ENCODE measurements around the gene PCDHA11.

PCDHA11 gene

DNA sequence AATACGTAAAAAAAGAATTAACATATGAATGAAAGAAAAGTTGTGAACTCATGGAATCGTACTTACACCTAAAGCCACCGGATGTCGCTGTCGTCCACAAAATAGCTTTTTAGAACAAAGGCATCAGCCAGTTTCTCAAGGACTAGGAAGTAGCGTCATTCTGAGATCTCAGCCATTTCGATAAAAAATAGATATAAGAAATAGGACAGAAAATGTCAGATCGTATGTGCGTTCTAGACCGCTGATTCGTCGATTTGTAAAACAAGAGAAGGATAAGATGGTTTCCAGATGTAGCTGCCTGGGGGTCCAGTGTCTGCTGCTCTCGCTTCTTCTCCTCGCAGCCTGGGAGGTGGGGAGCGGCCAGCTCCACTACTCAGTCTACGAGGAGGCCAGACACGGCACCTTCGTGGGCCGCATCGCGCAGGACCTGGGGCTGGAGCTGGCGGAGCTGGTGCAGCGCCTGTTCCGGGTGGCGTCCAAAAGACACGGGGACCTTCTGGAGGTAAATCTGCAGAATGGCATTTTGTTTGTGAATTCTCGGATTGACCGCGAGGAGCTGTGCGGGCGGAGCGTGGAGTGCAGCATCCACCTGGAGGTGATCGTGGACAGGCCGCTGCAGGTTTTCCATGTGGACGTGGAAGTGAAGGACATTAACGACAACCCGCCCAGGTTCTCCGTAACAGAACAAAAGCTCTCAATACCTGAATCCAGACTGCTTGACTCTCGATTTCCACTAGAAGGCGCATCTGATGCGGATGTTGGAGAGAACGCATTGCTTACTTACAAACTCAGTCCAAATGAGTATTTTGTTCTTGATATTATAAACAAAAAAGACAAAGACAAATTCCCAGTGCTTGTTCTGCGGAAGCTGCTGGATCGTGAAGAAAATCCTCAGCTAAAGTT lies 12.7 kb upstream of the PCDHA11 start, which contains the start of gene PCDHA10:
PCDHA10 (plus strand) TSS at position 126 of the 903 bp plus-strand sequence; CDS start at position 278, 152 bp downstream.
- no peaks in the 10 kb centered on the region for H3K9me3 ChIP-seq (ENCODE audit: control insufficient read depth, low read length)
- peak within 1 kb of the TSS; percentile 96 for H3K27ac ChIP-seq
- H2AFZ ChIP-seq, result peak within 1 kb of the TSS; percentile 72
- peak; percentile 52 for TF ChIP-seq CTCF (IDR thresholded peaks at IDR 0.05)
- H3K27me3 ChIP-seq (ENCODE audit: control insufficient read depth, insufficient read depth, low read length), result no peaks in the 10 kb centered on the region
- peak within 1 kb of the TSS; percentile 51 for H3K4me3 ChIP-seq (ENCODE audit: low read depth, low read length)
- no peaks in the 10 kb centered on the region for H3K4me1 ChIP-seq
- peak within 1 kb of the TSS; percentile 65 for H3K4me2 ChIP-seq (ENCODE audit: low read length)
- no peaks in the 10 kb centered on the region for H3K36me3 ChIP-seq (ENCODE audit: control insufficient read depth, insufficient read depth, low read length)
- peaks cover 3% of the 10 kb centered on the region for H3K79me2 ChIP-seq
- peak within 1 kb of the TSS; percentile 23 for H3K9ac ChIP-seq

DNA sequence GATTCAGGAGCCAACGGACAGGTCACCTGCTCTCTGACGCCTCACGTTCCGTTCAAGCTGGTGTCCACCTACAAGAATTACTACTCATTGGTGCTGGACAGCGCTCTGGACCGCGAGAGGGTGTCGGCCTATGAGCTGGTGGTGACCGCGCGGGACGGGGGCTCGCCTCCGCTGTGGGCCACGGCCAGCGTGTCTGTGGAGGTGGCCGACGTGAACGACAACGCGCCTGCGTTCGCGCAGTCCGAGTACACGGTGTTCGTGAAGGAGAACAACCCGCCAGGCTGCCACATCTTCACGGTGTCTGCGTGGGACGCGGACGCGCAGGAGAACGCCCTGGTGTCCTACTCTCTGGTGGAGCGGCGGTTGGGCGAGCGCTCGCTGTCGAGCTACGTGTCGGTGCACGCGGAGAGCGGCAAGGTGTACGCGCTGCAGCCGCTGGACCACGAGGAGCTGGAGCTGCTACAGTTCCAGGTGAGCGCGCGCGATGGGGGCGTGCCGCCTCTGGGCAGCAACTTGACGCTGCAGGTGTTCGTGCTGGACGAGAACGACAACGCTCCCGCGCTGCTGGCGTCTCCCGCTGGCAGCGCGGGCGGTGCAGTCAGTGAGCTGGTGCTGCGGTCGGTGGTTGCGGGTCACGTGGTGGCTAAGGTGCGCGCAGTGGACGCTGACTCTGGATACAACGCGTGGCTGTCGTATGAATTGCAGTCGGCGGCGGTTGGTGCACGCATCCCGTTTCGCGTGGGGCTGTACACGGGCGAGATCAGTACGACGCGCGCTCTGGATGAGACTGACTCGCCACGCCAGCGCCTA lies 11.4 kb upstream of the PCDHA11 start:
- H3K4me1 ChIP-seq, result no peaks in the 10 kb centered on the region
- TF ChIP-seq CTCF (IDR thresholded peaks at IDR 0.05), result no peak
- H3K27me3 ChIP-seq (ENCODE audit: control insufficient read depth, insufficient read depth, low read length), result no peaks in the 10 kb centered on the region
- no peaks in the 10 kb centered on the region for H3K9me3 ChIP-seq (ENCODE audit: control insufficient read depth, low read length)
- peak overlapping the region; percentile 51 for H3K4me3 ChIP-seq (ENCODE audit: low read depth, low read length)
- peaks cover 3% of the 10 kb centered on the region for H3K79me2 ChIP-seq
- H3K4me2 ChIP-seq (ENCODE audit: low read length), result peak overlapping the region; percentile 65
- no peak overlapping the region for H3K9ac ChIP-seq
- H3K36me3 ChIP-seq (ENCODE audit: control insufficient read depth, insufficient read depth, low read length), result no peaks in the 10 kb centered on the region
- H2AFZ ChIP-seq, result no peak overlapping the region
- H3K27ac ChIP-seq, result peak overlapping the region; percentile 96

DNA sequence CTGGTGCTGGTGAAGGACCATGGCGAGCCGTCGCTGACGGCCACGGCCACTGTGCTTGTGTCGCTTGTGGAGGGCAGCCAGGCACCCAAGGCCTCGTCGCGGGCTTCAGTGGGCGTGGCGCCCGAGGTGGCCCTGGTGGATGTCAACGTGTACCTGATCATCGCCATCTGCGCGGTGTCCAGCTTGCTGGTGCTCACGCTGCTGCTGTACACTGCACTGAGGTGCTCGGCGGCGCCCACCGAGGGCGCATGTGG lies 10.8 kb upstream of the PCDHA11 start:
- no peak overlapping the region for H3K27ac ChIP-seq
- H3K4me1 ChIP-seq, result no peaks in the 10 kb centered on the region
- H3K27me3 ChIP-seq (ENCODE audit: control insufficient read depth, insufficient read depth, low read length), result no peaks in the 10 kb centered on the region
- H2AFZ ChIP-seq, result no peak overlapping the region
- H3K36me3 ChIP-seq (ENCODE audit: control insufficient read depth, insufficient read depth, low read length), result no peaks in the 10 kb centered on the region
- peaks cover 3% of the 10 kb centered on the region for H3K79me2 ChIP-seq
- no peak overlapping the region for H3K4me3 ChIP-seq (ENCODE audit: low read depth, low read length)
- TF ChIP-seq CTCF (IDR thresholded peaks at IDR 0.05), result no peak
- no peak overlapping the region for H3K4me2 ChIP-seq (ENCODE audit: low read length)
- H3K9ac ChIP-seq, result no peak overlapping the region
- H3K9me3 ChIP-seq (ENCODE audit: control insufficient read depth, low read length), result no peaks in the 10 kb centered on the region

DNA sequence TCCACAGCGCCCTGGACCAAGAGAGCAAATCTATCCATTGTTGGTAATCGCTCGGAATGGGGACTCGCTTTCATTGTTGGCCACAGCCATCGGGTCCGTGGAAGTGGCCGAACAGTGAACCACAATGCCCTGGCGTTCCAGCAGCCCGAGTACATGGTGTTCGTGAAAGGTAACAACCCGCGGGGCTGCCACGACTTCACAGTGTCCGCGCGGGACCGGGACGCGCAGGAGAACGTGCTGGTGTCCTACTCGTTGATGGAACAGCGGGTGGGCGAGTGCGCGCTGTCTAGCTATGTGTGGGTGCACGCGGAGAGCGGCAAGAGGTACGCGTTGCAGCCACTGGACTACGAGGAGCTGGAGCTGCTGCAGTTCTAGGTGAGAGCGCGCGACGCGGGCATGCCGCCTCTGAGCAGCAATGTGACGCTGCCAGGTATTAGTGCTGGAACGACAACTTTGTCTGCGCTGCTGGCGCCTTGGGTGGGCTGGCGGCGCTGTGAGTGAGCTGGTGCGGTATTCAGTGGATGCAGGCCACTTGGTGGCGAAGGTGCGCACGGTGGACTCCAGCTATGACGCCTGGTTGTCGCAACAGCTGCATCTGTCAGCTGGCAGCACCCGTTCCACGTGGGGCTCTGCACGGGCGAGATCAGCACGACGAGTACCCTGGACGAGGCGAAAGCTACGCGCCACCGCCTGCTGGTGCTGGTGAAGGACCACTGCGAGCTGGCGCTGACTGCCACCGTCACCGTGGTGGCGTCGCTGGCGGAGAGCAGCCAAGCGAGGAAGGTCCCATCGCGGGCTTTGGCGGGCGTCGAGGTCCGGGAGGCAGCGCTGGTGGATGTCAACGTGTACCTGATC lies 6.1 kb upstream of the PCDHA11 start:
- peaks cover 3% of the 10 kb centered on the region for H3K79me2 ChIP-seq
- no peak overlapping the region for H2AFZ ChIP-seq
- H3K27me3 ChIP-seq (ENCODE audit: control insufficient read depth, insufficient read depth, low read length), result no peaks in the 10 kb centered on the region
- no peaks in the 10 kb centered on the region for H3K36me3 ChIP-seq (ENCODE audit: control insufficient read depth, insufficient read depth, low read length)
- no peaks in the 10 kb centered on the region for H3K4me1 ChIP-seq
- H3K4me2 ChIP-seq (ENCODE audit: low read length), result no peak overlapping the region
- H3K27ac ChIP-seq, result no peak overlapping the region
- no peak overlapping the region for H3K4me3 ChIP-seq (ENCODE audit: low read depth, low read length)
- no peak for TF ChIP-seq CTCF (IDR thresholded peaks at IDR 0.05)
- H3K9ac ChIP-seq, result no peak overlapping the region
- H3K9me3 ChIP-seq (ENCODE audit: control insufficient read depth, low read length), result no peaks in the 10 kb centered on the region

Data from parathyroid adenoma (tissue), 2 donors.